ENCODE measurements around the gene GALNT10. TPM values are rescaled to one million over a fixed set of nuclear protein-coding genes. Genes with fewer than 3 reads are reported as not detected.

Gene GALNT10
- total and polyA plus RNA-seq, 12 donors, result 3.1 to 19.0 (median 11.7) TPM

GRCh38 chr5:154291917-154292316 is 101.4 kb downstream of the GALNT10 start:
- Histone ChIP-seq H3K9me3 (no peaks in the 10 kb centered on the region), H3K4me3 (no peak overlapping the region), H3K36me3 (peaks cover 0 to 21% (median 9%) of the 10 kb centered on the region in 9 donors), H3K4me1 (peaks cover 4 to 30% (median 18%) of the 10 kb centered on the region in 9 donors), H3K27me3 (no peaks in the 10 kb centered on the region), H3K27ac (no peak overlapping the region)
- intact Hi-C loops (cut with DNase I), result no loop called here
- 93 to 95% methylated on average over 5 of the region's 5 CpGs for WGBS, 2 donors
- ATAC-seq, result no peak
- no peak for DNase-seq
- no peak for TF ChIP-seq CTCF (IDR thresholded peaks at IDR 0.05)

GRCh38 chr5:154293219-154293618 is 102.7 kb downstream of the GALNT10 start:
- WGBS, 2 donors, result 95 to 97% methylated on average over 1 of the region's 1 CpG
- H3K9me3 ChIP-seq, result no peaks in the 10 kb centered on the region
- no peaks in the 10 kb centered on the region for H3K27me3 ChIP-seq
- H3K27ac ChIP-seq, result no peak overlapping the region
- H3K36me3 ChIP-seq, result peaks cover 0 to 34% (median 13%) of the 10 kb centered on the region in 9 donors
- no peak for TF ChIP-seq CTCF (IDR thresholded peaks at IDR 0.05)
- intact Hi-C loops (cut with DNase I), result no loop called here
- no peak for DNase-seq
- ATAC-seq, result no peak
- no peak overlapping the region for H3K4me3 ChIP-seq
- peaks cover 0 to 17% (median 8%) of the 10 kb centered on the region in 9 donors for H3K4me1 ChIP-seq

- 96 to 97% methylated on average over 1 of the region's 1 CpG for WGBS, 2 donors
- no peak for TF ChIP-seq CTCF (IDR thresholded peaks at IDR 0.05)
- DNase-seq, result no peak
- intact Hi-C loops (cut with DNase I), result no loop called here
- Histone ChIP-seq H3K4me1 (peaks cover 0 to 14% (median under 1%) of the 10 kb centered on the region in 9 donors), H3K4me3 (no peak overlapping the region), H3K27me3 (no peaks in the 10 kb centered on the region), H3K27ac (no peak overlapping the region), H3K36me3 (peaks cover 0 to 51% (median 13%) of the 10 kb centered on the region in 9 donors), H3K9me3 (no peaks in the 10 kb centered on the region)
- no peak for ATAC-seq
Measured at GRCh38 chr5:154295551-154295950, 105.0 kb downstream of the GALNT10 start.

- WGBS, 2 donors, result 92 to 93% methylated on average over 6 of the region's 6 CpGs
- Histone ChIP-seq H3K4me3 (no peak overlapping the region), H3K36me3 (peaks cover 0 to 56% (median 13%) of the 10 kb centered on the region in 9 donors), H3K4me1 (peaks cover 0 to 24% (median 11%) of the 10 kb centered on the region in 9 donors), H3K9me3 (no peaks in the 10 kb centered on the region), H3K27me3 (no peaks in the 10 kb centered on the region), H3K27ac (no peak overlapping the region)
- no peak for ATAC-seq
- intact Hi-C loops (cut with DNase I), result no loop called here
- no peak for DNase-seq
- no peak for TF ChIP-seq CTCF (IDR thresholded peaks at IDR 0.05)
Measured at GRCh38 chr5:154296525-154297159, 106.1 kb downstream of the GALNT10 start.

All from heart right ventricle (tissue), 16 donors.